NCI-H2029 treated with DMSO at 0.1 percent for 48 hours (cell line): ENCODE results near the gene MSL3B.
"Not testable (repeated sequence)": the region's sequence is repeated elsewhere in the genome, so short reads cannot be mapped to it uniquely, and the experiment has no call there.

Experiments used
- DNase-seq: peaks from one replicate; lab custom pipeline; 2025; lab: John Stamatoyannopoulos, UW

Gene MSL3B

DNA sequence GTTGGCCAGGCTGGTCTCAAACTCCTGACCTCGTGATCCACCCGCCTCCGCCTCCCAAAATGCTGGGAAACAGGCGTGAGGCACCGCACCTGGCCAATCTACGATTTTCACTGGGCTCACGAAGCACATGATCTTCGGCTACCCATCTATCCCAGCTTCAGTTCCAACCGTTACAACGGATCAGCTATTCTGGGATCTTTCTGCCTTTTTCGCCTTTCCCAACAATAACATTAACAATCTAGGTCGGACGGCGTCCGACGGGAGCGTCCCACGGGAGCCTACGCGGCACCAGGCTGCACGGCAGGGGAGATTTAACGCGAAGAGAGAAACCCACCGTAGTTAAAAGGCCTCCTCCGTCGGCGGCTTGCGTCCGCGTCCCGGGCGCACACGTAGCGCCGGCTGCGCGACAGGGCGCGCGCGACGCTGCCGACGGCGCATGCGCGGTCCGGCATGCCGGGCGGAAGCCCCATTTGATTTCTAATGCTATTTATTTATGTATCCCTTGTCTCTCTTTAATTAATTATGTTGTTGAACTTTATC is at the start of gene MSL3B:
TSS of gene MSL3B (minus strand) at position 394 of the 540 bp plus-strand sequence.
- DNase-seq: peak; percentile 41

DNA sequence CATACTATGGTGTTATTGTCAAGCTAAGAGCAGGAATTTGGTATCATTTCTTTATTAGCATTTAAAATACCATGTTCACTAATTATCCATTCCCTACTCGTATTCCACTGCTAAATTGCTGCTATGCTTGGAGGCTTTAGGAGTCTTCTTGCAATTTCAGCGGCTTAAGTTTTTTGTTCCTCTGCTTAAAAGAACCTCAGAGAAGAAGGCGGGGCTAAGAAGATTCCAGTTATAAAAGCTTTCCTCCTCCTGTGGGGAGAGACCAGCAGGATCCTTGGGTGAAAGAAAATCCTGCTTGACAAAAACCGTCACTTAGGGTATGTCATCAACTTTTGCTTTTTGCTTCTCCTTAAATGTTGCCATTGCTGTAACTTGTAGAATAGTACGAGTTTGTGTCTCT is 48.9 kb upstream of the MSL3B start, which contains the start of gene TRPM8:
TSS of gene TRPM8 (plus strand) at position 258 of the 400 bp plus-strand sequence. CDS start 9,165 bp downstream, outside the sequence.
- DNase-seq: no peak

DNA sequence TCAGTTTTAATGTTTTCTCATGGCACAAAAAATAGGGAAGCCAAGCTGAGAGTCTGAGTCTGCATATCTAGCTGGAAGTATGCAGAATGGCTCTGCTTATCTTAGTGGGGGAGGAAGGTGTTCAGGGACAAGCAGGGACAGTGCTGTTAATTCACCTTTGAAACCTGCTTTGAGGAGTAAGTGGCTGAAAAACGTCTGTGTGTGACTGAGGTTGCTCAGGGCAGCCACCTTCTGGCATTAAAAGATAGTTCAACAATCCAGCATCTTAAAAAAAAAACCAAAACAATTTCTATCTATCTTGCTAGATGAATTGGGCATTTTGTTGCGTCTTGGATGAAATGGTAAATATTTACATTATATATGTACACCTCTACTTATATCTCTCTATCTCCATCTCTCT is 46.9 kb upstream of the MSL3B start:
- DNase-seq: no peak

DNA sequence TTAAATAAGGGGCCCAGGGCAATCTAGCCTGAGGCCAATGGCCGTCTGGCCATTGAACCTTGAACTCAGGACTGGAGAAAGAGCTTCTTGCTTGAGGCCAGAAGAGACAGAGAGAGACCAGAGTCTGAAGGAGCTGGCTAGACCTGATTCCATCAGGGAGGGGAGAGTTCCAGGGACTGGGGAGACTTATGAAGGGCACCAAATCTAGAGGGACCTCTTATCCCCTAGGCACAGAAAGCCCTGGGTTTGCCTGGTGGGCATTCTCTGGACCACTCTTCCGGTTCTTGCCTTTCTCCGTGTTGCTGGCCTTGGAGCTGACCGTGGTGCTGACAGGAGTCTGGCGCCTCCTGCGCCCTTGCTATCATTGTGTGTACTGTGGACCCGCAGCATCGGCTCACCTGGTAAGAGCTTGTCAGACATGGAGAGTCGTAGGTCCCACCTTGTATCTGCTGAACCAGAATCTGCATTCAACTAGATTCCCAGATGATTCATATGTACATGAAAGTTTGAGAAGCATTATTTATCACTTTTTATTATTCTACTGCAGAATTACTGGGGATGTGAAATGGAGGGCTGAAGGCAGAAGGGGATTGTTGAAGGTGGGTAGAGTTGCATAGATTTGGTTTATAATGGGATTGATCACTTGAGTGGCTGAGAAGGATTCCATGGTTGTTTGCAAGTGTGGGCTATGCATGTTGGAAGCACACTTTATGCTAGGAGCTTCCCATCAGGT is 44.7 kb upstream of the MSL3B start:
- DNase-seq: no peak

DNA sequence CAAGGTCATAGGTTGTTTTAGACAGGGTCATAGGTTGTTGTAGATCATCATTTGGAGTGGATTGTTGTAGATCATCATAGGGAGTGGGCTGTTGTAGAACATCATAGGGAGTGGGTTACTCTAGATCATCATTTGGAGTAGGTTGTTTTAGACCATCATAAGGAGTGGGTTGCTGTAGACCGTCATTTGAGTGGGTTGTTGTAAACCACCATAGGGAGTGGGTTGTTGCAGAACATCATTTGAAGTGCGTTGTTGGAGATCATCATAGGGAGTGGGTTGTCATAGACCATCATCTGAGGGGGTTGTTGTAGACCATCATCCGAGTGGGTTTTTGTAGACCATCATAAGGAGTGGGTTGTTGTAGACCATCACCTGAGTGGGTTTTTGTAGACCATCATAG is 39.4 kb upstream of the MSL3B start:
- no peak for DNase-seq

DNA sequence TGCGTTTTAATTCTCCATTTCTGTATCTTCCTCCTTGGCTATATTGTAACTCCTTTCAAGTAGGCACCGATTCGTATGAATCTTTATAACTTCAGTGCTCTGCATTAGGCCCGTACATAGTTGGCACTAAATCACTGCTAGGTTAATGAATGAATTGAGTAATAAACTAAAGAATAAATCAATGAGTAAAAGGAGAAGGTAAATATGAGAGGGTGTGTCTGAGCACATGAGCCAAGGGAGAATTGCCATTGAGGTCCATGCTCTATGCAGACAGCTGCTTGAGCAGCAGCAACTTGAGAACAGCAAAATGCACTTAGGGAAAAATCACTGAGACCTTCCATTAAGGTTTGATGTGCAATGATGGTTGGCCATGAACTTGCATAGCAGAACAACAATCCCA is 37.8 kb upstream of the MSL3B start:
- DNase-seq: no peak

DNA sequence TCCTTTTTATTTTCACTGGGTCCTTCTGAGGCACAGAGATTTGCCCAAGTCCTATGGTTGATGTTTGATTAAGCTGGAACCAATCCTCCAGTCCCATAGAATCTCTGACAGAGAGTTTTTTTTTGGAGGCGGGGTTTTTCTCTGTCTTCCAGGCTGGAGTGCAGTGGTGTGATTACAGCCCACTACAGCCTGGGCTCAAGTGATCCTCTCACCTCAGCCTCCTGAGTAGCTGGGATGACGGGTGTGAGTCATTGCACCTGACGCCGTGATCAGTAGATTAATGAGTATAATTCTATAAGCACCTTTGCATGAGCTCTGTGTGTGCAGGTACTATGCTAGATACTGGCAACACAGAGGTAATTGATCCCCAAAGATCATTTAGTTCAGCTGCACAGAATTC is 33.7 kb upstream of the MSL3B start:
- DNase-seq: no peak

DNA sequence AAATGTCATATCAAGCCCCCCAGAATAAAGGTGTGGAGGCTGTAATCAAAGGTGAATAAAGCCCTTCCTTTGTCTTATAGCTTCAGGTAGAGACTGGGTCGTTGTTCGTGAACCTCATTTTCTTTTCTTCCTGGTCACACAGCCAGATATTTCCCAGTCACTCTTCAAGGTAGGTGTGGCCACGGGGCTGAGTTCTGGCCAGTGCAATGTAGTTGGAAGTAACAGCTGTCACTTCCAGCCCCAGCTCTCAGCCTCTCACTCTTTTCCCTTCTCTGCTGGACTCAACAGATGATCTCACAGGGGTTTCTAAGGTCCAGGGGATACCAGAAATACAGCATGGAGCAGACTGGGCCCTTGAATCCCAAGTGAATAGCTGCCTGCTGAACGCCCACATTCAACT is 33.2 kb upstream of the MSL3B start:
- no peak for DNase-seq

DNA sequence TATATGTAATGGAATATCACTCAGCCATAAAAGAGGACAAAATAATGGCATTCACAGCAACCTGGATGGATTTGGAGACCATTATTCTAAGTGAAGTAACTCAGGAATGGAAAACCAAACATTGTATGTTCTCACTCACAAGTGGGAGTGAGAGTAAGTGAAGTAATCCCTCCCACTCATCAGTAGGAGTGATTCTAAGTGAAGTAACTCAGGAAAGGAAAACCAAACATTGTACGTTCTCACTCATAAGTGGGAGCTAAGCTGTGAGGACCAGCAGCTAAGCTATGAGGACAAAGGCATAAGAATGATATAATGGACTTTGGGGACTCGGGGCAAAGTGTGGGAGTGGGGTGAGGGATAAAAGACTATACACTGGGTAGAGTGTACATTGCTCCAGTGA is 28.1 kb upstream of the MSL3B start:
- DNase-seq: not testable (repeated sequence)

DNA sequence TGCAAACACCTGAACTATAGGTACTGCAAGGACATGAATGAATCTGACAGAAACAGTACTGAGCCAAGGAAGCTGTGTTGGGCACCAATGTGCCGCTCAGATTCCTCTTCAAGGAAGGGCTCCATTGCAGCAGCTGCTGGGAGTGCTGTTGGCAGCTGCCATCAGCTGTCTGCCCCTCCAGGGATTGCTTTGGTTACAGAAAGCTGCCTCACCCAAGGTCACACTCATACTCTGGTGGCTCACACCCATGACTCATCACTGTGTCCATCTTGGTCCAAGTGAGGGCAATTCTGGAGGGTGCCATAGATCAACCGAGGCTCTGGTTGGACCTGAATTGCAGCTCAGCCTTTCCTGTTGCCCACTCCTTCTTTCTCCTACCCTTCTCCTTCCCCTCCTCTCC is 24.6 kb upstream of the MSL3B start:
- no peak for DNase-seq

DNA sequence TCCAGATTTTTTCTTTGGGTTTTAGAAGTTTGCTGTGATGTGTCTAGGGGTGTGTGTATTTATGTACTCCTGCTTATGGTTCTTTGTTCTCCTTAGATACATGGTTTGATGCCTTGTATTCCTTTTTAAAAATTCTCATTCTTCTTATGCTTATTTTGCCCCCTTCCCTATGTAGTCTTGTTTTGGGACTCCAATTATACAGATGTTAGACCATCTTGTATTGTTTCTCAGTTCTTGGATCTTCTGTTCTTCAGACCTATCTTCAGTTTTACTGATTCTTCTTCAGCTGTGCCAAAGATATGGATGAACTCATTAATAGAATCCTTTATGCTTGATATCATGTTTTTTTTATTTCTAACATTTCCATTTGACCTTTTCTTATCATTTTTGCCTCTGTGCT is 14.2 kb upstream of the MSL3B start:
- DNase-seq: no peak

DNA sequence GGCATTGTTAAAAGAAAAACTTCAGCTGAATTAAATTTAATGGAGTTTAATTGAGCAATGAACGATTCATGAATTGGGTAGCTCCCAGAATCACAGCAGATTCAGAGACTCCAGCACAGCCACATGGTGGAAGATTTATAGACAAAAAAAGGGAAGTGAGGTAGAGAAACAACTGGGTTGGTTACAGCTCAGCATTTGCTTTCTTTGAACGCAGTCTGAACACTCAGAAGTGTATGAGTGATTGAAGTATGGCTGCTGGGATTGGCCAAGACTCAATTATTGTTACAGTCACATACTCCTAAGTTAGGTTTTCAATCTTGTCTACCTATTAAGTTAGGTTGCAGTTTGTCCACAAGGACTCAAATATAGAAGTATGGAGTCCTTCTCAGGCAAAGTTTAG is 3.9 kb upstream of the MSL3B start:
- not testable (repeated sequence) for DNase-seq

DNA sequence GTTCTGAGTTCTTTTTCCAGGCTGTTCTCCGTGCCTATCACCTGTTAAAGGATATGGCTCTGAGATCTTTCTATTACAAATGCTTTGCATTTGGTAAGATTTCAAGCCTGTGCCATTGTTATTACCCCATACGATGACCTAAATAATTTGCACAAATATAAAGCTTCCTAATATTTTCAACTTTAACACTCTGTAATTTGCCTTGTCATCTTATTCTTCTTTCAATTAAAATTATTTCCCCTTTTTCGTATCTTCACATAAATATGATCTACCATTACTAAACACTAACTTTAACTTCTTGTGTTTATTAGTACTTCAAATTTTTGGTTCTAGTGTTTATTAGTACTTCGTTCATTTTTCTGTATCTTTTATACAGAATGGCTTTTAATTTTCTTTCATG is 3.2 kb upstream of the MSL3B start:
- DNase-seq: no peak

DNA sequence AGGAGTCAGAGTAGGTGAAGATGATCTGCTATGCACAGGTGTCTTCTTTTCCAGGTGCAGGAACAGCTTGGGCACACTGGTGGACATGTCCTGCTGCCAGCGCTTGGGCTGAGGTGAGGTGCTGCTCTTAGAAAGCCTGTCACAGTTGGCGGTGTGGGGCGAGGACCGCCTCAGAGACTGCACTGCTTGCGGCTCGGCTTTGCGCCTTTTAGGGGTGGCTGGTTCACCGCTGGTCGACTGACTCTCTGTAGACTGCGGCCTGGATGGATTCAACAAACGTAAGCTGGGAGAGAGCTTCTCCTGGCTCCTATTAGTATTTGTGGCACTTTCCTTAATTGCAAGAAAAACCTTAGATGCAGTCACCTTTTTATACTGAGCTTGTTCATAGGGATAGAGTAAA is 1.7 kb downstream of the MSL3B start:
- no peak for DNase-seq

DNA sequence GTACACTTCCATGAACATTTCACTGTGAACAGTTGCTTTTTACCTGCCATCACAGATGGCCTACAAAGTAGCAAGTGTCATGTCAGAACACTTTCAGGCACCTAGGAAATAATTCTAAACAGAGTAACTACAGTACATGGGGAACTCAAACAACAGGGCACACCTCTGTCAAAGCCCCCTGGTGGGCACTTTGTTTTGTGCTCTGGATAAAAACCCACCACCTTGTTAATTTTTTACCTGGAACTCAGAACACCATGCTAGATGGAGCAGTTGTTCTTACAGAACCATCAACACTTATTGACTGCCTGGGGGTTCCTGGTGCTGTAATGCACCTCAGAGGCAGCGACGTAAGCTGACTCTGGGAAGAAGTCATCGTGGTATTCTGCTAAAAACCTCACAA is 2.3 kb downstream of the MSL3B start:
- DNase-seq: no peak

DNA sequence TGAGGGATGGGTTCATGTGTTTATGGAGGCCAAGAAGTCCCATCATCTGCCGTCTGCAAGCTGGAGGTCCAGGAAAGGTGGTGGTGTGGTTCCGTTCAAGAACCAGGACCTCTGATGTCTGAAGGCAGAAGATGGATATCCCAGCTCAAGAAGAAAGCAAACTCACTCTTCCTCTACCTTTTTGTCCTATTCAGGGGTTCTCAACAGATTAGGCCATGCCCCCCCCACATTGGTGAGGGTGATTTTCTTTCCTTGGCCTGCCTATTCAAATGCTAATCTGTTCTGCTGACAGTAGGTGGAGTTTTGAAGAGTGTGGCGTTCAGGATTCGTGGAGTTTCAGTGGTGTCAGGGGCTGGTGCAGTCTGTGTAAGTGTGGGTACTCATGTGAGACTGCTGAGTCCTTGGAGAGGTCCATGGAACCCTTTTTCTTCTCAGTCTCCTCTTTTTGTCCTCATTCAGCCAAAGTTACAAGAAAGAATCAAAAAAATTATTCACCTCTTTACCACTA is 5.9 kb downstream of the MSL3B start:
- no peak for DNase-seq

DNA sequence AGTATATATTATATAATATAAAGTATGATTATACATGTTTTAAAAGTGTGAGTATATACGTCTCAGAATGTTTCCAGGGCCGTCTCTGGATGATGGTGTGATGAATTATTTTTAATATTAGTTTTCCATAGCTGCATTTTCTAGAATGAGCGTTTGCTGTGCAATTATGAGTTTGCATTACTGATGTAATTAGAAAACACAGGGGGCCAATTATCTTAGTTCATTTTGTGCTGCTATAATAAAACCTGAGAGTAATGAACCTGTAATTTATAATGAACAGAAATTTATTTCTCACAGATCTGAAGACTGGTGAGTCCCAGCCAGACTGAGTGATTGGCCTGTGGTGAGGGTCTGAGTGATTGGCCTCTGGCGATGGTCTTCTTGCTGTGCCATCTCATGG is 9.9 kb downstream of the MSL3B start:
- no peak for DNase-seq

DNA sequence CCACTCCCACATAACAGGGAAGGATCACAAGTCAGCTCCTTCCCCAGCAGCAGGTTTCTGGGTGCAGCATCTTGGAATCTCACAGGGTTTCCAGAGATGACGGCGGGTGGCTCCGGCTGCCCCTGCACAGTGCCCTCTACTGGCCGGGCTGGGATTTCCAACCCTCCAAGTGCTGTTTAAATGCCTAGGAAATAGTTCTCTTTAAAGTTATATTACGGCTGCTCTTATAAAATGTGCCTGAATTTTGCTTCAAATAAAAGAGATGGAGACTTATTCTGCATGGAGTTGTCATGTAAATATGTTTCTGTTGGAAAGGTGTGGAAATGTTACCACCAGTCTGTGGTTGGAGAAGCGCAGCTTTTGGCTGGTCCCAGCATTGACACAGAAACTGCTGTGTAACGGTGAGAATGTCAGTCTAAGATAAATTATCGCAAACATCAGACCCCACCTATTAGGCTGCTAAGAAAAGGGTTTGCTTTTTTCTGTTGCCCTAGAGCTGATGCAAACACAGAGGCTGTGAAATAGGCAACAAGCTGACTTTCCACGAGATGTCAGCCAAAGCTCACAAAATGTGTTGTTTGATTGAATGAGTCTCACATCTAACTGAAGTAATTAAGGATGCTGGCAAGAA is 10.6 kb downstream of the MSL3B start:
- no peak for DNase-seq

DNA sequence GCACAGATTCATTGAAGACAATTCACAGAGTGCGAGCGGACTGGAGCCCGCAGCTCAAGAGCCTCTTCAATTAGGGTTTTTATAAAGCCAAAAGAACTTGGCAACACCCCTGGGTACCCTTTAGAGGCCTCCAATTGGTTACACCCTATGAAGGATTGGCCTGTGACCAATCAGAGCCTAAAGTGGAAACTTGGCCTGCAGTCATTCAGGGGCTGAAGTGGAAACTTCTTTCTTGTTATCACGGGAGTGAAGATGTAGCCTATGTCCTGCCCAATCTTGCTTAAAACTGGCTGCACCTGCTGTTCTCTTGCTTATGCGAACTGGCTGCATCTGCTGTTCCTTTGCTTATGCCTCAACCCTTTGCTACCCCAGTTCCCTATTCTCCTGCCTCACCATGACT is 12.0 kb downstream of the MSL3B start:
- no peak for DNase-seq

DNA sequence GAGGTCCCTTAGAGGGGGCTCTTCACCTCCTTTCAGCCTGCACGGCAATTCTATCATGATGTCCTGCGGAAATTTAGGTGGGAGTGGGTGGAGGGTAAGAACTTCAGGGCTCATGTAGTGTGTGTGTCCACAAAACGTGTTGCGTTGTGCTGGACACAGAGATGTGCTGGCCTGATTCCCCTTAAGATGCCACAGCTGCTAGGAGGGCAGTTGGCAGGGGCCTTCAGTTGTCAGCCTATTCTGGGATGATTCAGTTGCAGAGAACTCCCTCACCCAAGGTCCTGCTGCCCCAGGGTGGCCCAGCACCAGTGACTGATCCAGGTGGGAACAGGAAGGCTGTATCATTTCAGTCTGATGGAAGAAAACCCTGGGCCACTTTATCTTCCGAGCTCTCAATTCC is 12.8 kb downstream of the MSL3B start:
- no peak for DNase-seq

DNA sequence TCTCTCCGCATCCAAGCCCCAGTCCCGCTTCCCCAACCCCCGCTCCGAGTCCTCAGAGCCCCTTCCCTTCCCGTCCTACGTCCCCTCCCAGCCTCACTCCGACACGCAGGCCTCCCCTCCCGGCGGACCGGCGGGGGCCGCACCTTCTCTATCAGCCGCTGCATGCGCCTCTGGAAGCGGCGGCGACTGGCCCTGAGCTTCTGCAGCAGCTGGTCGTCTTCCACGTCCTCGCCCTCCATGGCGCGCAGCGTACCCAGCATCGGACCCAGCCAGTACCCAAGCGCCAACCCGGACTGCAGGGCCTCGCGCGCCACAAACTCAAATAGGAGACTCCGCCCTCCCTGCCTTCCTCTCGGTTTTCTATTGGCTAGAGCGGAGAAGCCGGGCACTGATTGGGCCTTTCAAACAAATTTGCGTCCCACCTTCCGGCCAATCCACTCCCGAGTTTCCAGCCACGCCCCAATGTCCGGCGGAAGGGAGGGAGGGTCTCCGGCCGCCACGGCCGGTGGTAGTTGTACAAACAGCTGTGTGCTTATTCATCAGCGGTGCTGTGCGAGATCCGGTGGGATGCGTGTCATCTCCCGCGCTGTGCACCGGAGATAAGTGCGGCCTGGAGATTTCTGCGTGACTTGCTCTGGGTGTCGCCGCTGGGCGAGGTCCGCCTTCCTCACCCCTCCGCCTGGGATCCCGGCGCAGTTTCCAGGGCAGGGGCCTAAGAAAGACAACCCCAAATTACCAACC is 13.8 kb downstream of the MSL3B start, which contains the start of gene HJURP:
TSS of gene HJURP (minus strand) at position 295 of the 741 bp plus-strand sequence. CDS start at position 260, 35 bp downstream.
- DNase-seq: peak; percentile 94

DNA sequence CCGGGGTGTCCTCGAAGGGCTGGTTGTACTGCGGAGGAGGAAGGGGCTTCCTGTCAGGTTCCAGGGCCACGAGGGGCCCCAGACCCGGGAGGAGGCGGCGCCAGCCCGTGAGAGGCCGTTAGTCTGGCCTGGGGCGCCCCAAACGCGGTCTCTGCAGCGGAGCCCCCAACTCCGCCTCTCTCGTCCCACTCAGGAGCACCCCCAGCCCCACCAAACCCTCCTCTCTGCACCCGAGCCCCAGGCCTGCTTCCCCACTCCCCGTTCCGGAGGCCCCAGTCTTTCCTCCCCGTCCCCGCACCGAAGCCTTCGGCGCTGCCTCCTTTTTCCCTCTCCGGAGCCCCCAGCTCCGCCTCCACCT is 14.3 kb downstream of the MSL3B start:
- DNase-seq: no peak

DNA sequence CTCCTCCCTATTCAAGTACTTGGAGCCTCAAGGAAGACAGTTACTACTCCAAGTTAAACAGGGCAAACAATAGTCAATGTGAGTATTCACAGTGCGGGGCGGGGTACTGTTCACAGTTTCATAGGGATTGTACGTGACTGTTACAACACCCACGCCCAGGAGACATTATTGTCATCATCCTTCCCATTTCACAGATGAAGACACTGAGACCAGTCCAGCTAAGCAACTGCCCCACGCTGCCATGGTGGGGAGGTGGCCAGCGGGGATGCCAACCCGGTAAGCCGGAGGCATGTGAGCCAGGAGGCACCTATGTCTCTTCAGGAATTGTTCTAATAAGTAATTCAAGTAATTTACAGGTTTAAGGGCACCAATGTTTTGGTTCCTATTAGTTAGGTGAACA is 14.8 kb downstream of the MSL3B start:
- DNase-seq: no peak
